ENCODE data around the gene SPAG9. TPM values are rescaled to one million over a fixed set of nuclear protein-coding genes. Genes with fewer than 3 reads are reported as not detected.
A peak's percentile ranks its signal among the peaks of the same experiment; 100 is the strongest.

Gene SPAG9
- total and polyA plus RNA-seq, 2 experiments from 2014 or later: 26.5 to 82.7 TPM

GRCh38 chr17:51161541-51161940 lies 40.9 kb upstream of the SPAG9 start:
- Histone ChIP-seq H3K27ac (no peak overlapping the region), H3K9me2 (replicated peaks; ENCODE audit: insufficient read depth) (no peaks in the 10 kb centered on the region), H3K36me3 (replicated peaks; ENCODE audit: insufficient read depth, low read depth) (no peaks in the 10 kb centered on the region), H3K9me3 (ENCODE audit: low read depth) (no peaks in the 10 kb centered on the region), H2AFZ (no peak overlapping the region), H3K79me2 (peaks cover 18% of the 10 kb centered on the region), H3K4me2 (no peak overlapping the region), H3K4me3 (no peak overlapping the region), H4K20me1 (ENCODE audit: insufficient read depth, poor library complexity, severe bottlenecking) (no peaks in the 10 kb centered on the region), H3K27me3 (no peaks in the 10 kb centered on the region), H3K4me1 (ENCODE audit: insufficient read depth) (no peaks in the 10 kb centered on the region)
- DNase-seq (ENCODE audit: low spot score): no peak
- 94% methylated on average over 3 of the region's 3 CpGs for WGBS (ENCODE audit: low lambda C conversion rate, missing lambda C conversion rate)
- no peak for TF ChIP-seq CTCF (IDR thresholded peaks at IDR 0.05; ENCODE audit: poor library complexity)
- no peak for TF ChIP-seq EZH2phosphoT487 (IDR thresholded peaks at IDR 0.05; ENCODE audit: low read depth, severe bottlenecking, unreplicated experiment)
- TF ChIP-seq EZH2 (IDR thresholded peaks at IDR 0.05; ENCODE audit: borderline replicate concordance): no peak

GRCh38 chr17:51159604-51160003 lies 38.9 kb upstream of the SPAG9 start:
- Histone ChIP-seq H3K4me3 (no peak overlapping the region), H3K9me2 (replicated peaks; ENCODE audit: insufficient read depth) (no peaks in the 10 kb centered on the region), H3K36me3 (replicated peaks; ENCODE audit: insufficient read depth, low read depth) (no peaks in the 10 kb centered on the region), H4K20me1 (ENCODE audit: insufficient read depth, poor library complexity, severe bottlenecking) (no peaks in the 10 kb centered on the region), H2AFZ (no peak overlapping the region), H3K9me3 (ENCODE audit: low read depth) (no peaks in the 10 kb centered on the region), H3K79me2 (peaks cover 37% of the 10 kb centered on the region), H3K4me2 (no peak overlapping the region), H3K4me1 (ENCODE audit: insufficient read depth) (peaks cover 6% of the 10 kb centered on the region), H3K27me3 (no peaks in the 10 kb centered on the region), H3K27ac (no peak overlapping the region)
- 98% methylated on average over 3 of the region's 3 CpGs for WGBS (ENCODE audit: low lambda C conversion rate, missing lambda C conversion rate)
- no peak for DNase-seq (ENCODE audit: low spot score)
- TF ChIP-seq CTCF (IDR thresholded peaks at IDR 0.05; ENCODE audit: poor library complexity) (no peak), EZH2phosphoT487 (IDR thresholded peaks at IDR 0.05; ENCODE audit: low read depth, severe bottlenecking, unreplicated experiment) (no peak), EZH2 (IDR thresholded peaks at IDR 0.05; ENCODE audit: borderline replicate concordance) (no peak)

GRCh38 chr17:51155416-51155815 lies 34.7 kb upstream of the SPAG9 start:
- WGBS (ENCODE audit: low lambda C conversion rate, missing lambda C conversion rate): 96% methylated on average over 8 of the region's 8 CpGs
- H2AFZ ChIP-seq: no peak overlapping the region
- TF ChIP-seq EZH2phosphoT487 (IDR thresholded peaks at IDR 0.05; ENCODE audit: low read depth, severe bottlenecking, unreplicated experiment) (no peak), EZH2 (IDR thresholded peaks at IDR 0.05; ENCODE audit: borderline replicate concordance) (no peak), CTCF (IDR thresholded peaks at IDR 0.05; ENCODE audit: poor library complexity) (no peak)
- H3K4me3 ChIP-seq: no peak overlapping the region
- no peaks in the 10 kb centered on the region for H3K27me3 ChIP-seq
- H3K27ac ChIP-seq: no peak overlapping the region
- H3K4me1 ChIP-seq (ENCODE audit: insufficient read depth): peaks cover 20% of the 10 kb centered on the region
- H3K79me2 ChIP-seq: peaks cover 46% of the 10 kb centered on the region
- H4K20me1 ChIP-seq (ENCODE audit: insufficient read depth, poor library complexity, severe bottlenecking): no peaks in the 10 kb centered on the region
- no peak for DNase-seq (ENCODE audit: low spot score)
- no peaks in the 10 kb centered on the region for H3K9me2 ChIP-seq (replicated peaks; ENCODE audit: insufficient read depth)
- H3K9me3 ChIP-seq (ENCODE audit: low read depth): no peaks in the 10 kb centered on the region
- H3K4me2 ChIP-seq: peak overlapping the region; percentile 97
- no peaks in the 10 kb centered on the region for H3K36me3 ChIP-seq (replicated peaks; ENCODE audit: insufficient read depth, low read depth)

GRCh38 chr17:51154176-51154575 lies 33.5 kb upstream of the SPAG9 start:
- Histone ChIP-seq H3K36me3 (replicated peaks; ENCODE audit: insufficient read depth, low read depth) (no peaks in the 10 kb centered on the region), H3K9me3 (ENCODE audit: low read depth) (no peaks in the 10 kb centered on the region), H3K27ac (peak overlapping the region; percentile 83), H2AFZ (peak overlapping the region; percentile 74), H3K27me3 (no peaks in the 10 kb centered on the region), H3K4me2 (peak overlapping the region; percentile 97), H3K9me2 (replicated peaks; ENCODE audit: insufficient read depth) (no peaks in the 10 kb centered on the region), H3K79me2 (peaks cover 46% of the 10 kb centered on the region), H3K4me3 (peak overlapping the region; percentile 78), H4K20me1 (ENCODE audit: insufficient read depth, poor library complexity, severe bottlenecking) (no peaks in the 10 kb centered on the region), H3K4me1 (ENCODE audit: insufficient read depth) (peaks cover 20% of the 10 kb centered on the region)
- no peak for DNase-seq (ENCODE audit: low spot score)
- TF ChIP-seq EZH2 (IDR thresholded peaks at IDR 0.05; ENCODE audit: borderline replicate concordance) (no peak), CTCF (IDR thresholded peaks at IDR 0.05; ENCODE audit: poor library complexity) (no peak), EZH2phosphoT487 (IDR thresholded peaks at IDR 0.05; ENCODE audit: low read depth, severe bottlenecking, unreplicated experiment) (no peak)
- WGBS (ENCODE audit: low lambda C conversion rate, missing lambda C conversion rate): 13% methylated on average over 6 of the region's 6 CpGs

Data from hepatocyte (in vitro differentiated cells).